Cardiac muscle cell (in vitro differentiated cells and primary cell): ENCODE measurements around the gene VWF. TPM values are rescaled to one million over a fixed set of nuclear protein-coding genes. Genes with fewer than 3 reads are reported as not detected.

ENCODE experiments used
- DNase-seq, 2 donors: peaks; one replicate each; pipeline versions ENCODE4 v3.0.0 to v3.0.0-alpha.2; 2010 to 2017; ENCODE audit warnings: low read depth in 1 of 2, low spot score in 1 of 2
- H3K27ac ChIP-seq: fragments of 200-600 bp; sonication (generic); 2 replicates; pipeline ENCODE4 v1.5.1; 2016
- H3K27me3 ChIP-seq: fragments of 200-600 bp; sonication (generic); 2 replicates; pipeline ENCODE4 v1.6.0; 2016; ENCODE audit warnings: control low read depth
- H3K36me3 ChIP-seq: fragments of 200-600 bp; sonication (generic); 2 replicates; pipeline ENCODE4 v1.5.1; 2016; ENCODE audit warnings: control low read depth
- H3K4me1 ChIP-seq: fragments of 200-600 bp; sonication (generic); 2 replicates; pipeline ENCODE4 v1.8.1; 2017; ENCODE audit warnings: low read depth, mild to moderate bottlenecking, mixed run types
- H3K4me3 ChIP-seq: fragments of 200-600 bp; sonication (generic); 2 replicates; pipeline ENCODE4 v1.5.1; 2016; ENCODE audit warnings: mild to moderate bottlenecking
- H3K9me3 ChIP-seq: fragments of 200-600 bp; sonication (generic); 2 replicates; pipeline ENCODE4 v1.5.1; 2017; ENCODE audit warnings: low read depth, mild to moderate bottlenecking, control low read depth
- CTCF ChIP-seq: IDR thresholded peaks from 2 replicates; pipeline ENCODE4 v1.5.1; 2012; ENCODE audit warnings: low read depth, mild to moderate bottlenecking, low read length
- polyA plus RNA-seq: library from polyadenylated mRNA; unstranded; fragments of >200 nt; fragmentation: Nextera tagmentation; extraction: Ambion mirVana; gene quantifications from 2 replicates; pipeline ENCODE4 v1.2.1, GENCODE V29; 2016
- total RNA-seq: library from RNA; depleted of rRNA; stranded (reverse); fragments of >200 nt; gene quantifications from 2 replicates; pipeline ENCODE4 v1.2.3, GENCODE V29; 2016

VWF gene
- total and polyA plus RNA-seq, 2 experiments from 2014 or later: 0.03 TPM; not detected in 1

- DNase-seq: no peak
- H3K4me3 ChIP-seq: no peak overlapping the region
- no peaks in the 10 kb centered on the region for H3K36me3 ChIP-seq
- H3K27ac ChIP-seq: no peak overlapping the region
- TF ChIP-seq CTCF: no peak
- no peaks in the 10 kb centered on the region for H3K9me3 ChIP-seq
- H3K27me3 ChIP-seq: peaks cover 4% of the 10 kb centered on the region
- peaks cover 5% of the 10 kb centered on the region for H3K4me1 ChIP-seq
Observed at GRCh38 chr12:5923751-5924150, 200.7 kb downstream of the VWF start.

GRCh38 chr12:5923043-5923605, 201.3 kb downstream of the VWF start:
- Histone ChIP-seq H3K4me3 (no peak overlapping the region), H3K36me3 (no peaks in the 10 kb centered on the region), H3K27me3 (peaks cover 4% of the 10 kb centered on the region), H3K27ac (no peak overlapping the region), H3K9me3 (no peaks in the 10 kb centered on the region), H3K4me1 (peaks cover 5% of the 10 kb centered on the region)
- DNase-seq: no peak
- no peak for TF ChIP-seq CTCF

GRCh38 chr12:5921966-5922899, 202.2 kb downstream of the VWF start:
- no peak for DNase-seq
- Histone ChIP-seq H3K27me3 (peaks cover 4% of the 10 kb centered on the region), H3K4me1 (peaks cover 5% of the 10 kb centered on the region), H3K4me3 (no peak overlapping the region), H3K27ac (no peak overlapping the region), H3K36me3 (no peaks in the 10 kb centered on the region), H3K9me3 (no peaks in the 10 kb centered on the region)
- no peak for TF ChIP-seq CTCF

- Histone ChIP-seq H3K27ac (no peak overlapping the region), H3K4me3 (no peak overlapping the region), H3K36me3 (no peaks in the 10 kb centered on the region), H3K4me1 (peaks cover 5% of the 10 kb centered on the region), H3K9me3 (no peaks in the 10 kb centered on the region), H3K27me3 (peaks cover 4% of the 10 kb centered on the region)
- TF ChIP-seq CTCF: no peak
- no peak for DNase-seq
Observed at GRCh38 chr12:5921027-5921909, 203.2 kb downstream of the VWF start.

- H3K4me3 ChIP-seq: no peak overlapping the region
Observed at GRCh38 chr12:5916785-5917290, 207.6 kb downstream of the VWF start.

More at GRCh38 chr12:5916785-5917290, 207.6 kb downstream of the VWF start:
- no peak overlapping the region for H3K27ac ChIP-seq
- no peak for TF ChIP-seq CTCF
- no peaks in the 10 kb centered on the region for H3K36me3 ChIP-seq
- no peaks in the 10 kb centered on the region for H3K9me3 ChIP-seq
- H3K4me1 ChIP-seq: no peaks in the 10 kb centered on the region
- no peak for DNase-seq
- H3K27me3 ChIP-seq: peaks cover 1% of the 10 kb centered on the region
